Activated B cell treated with CpG ODN at 0.5 μM for 24 hours (primary cell): ENCODE measurements around the gene NF1. TPM values are rescaled to one million over a fixed set of nuclear protein-coding genes. Genes with fewer than 3 reads are reported as not detected.
"Not testable (repeated sequence)": the region's sequence is repeated elsewhere in the genome, so short reads cannot be mapped to it uniquely, and the experiment has no call there.

Experiments used
- ATAC-seq: fragments of 200-7000 bp; cut with Tn5 transposase; one replicate; pipeline ENCODE4 v1.10.0; 2021; ENCODE audit warnings: low read depth, mild to moderate bottlenecking, moderate library complexity
- CTCF ChIA-PET: fragments of 350-600 bp; sonication (Branson Sonifier 250); formaldehyde crosslinking; loops from one replicate; lab custom pipeline; 2021; ENCODE audit warnings: antibody characterized with exemption; lab: Charles Lee
- POLR2A ChIA-PET: fragments of 350-600 bp; sonication (Branson Sonifier 250); formaldehyde crosslinking; loops from one replicate; lab custom pipeline; 2021; ENCODE audit warnings: antibody characterized with exemption; lab: Charles Lee
- DNase-seq: peaks from one replicate; pipeline ENCODE4 v3.0.0; 2022
- H3K27ac Mint-ChIP-seq: one replicate; pipeline ENCODE4 v1.8.0; 2020; ENCODE audit warnings: mixed read lengths
- H3K27me3 Mint-ChIP-seq: one replicate; pipeline ENCODE4 v1.8.0; 2021; ENCODE audit warnings: mixed read lengths
- H3K36me3 Mint-ChIP-seq: one replicate; pipeline ENCODE4 v1.8.0; 2021; ENCODE audit warnings: low read depth, mixed read lengths
- H3K4me1 Mint-ChIP-seq: one replicate; pipeline ENCODE4 v1.8.0; 2021; ENCODE audit warnings: mixed read lengths
- H3K4me3 Mint-ChIP-seq: one replicate; pipeline ENCODE4 v1.8.0; 2020; ENCODE audit warnings: mild to moderate bottlenecking, mixed read lengths
- H3K9me3 Mint-ChIP-seq: one replicate; pipeline ENCODE4 v1.8.0; 2020; ENCODE audit warnings: mixed read lengths
- intact Hi-C: fragments of 100-400 bp; cut with micrococcal nuclease; formaldehyde crosslinking; loops from one replicate; pipeline ENCODE4 v1.15.1; 2024
- total RNA-seq: library from RNA; stranded (reverse); gene quantifications from 2 replicates; pipeline ENCODE4 v1.2.3, GENCODE V29; 2022
- TF ChIP-seq, protein P1 (sequence below): fragments of 200-600 bp; IDR thresholded peaks from one replicate; pipeline ENCODE4 v1.8.0; 2022; ENCODE audit warnings: antibody characterized with exemption, mild to moderate bottlenecking

Gene NF1
- total RNA-seq, 1 donor from 2014 or later, result 27.4 TPM

DNA sequence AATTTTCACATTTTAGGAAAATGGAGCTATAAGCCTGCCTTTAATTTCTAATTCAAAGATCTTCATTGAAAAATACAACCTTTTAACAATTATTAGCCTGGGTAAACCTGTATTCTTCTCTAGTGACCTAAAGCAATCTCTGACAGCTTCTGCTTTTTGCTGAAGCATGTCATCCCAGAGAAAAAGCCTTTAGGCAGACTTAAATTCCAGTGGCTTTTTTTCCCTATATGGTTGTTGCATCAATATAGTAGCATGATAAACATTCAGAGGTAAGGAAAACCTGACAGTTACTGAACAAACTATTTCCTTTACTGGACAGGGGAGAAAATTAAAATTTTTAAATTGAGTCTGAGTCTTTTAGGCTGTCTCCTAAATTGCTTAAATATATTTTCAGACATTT lies 234.4 kb downstream of the NF1 start:
- CTCF ChIA-PET, result no interaction called here
- no peak overlapping the region for H3K27ac Mint-ChIP-seq
- H3K4me1 Mint-ChIP-seq, result peaks cover 2% of the 10 kb centered on the region
- POLR2A ChIA-PET, result no interaction called here
- no peaks in the 10 kb centered on the region for H3K27me3 Mint-ChIP-seq
- no peak for DNase-seq
- intact Hi-C loops, result loop anchor here (10.0 kb wide), 1 partner anchor 64 kb away; no protein-coding TSS in a partner anchor
- no peak overlapping the region for H3K4me3 Mint-ChIP-seq
- no peak for ATAC-seq
- peaks cover 23% of the 10 kb centered on the region for H3K36me3 Mint-ChIP-seq
- no peaks in the 10 kb centered on the region for H3K9me3 Mint-ChIP-seq
- TF ChIP-seq, protein P1, sequence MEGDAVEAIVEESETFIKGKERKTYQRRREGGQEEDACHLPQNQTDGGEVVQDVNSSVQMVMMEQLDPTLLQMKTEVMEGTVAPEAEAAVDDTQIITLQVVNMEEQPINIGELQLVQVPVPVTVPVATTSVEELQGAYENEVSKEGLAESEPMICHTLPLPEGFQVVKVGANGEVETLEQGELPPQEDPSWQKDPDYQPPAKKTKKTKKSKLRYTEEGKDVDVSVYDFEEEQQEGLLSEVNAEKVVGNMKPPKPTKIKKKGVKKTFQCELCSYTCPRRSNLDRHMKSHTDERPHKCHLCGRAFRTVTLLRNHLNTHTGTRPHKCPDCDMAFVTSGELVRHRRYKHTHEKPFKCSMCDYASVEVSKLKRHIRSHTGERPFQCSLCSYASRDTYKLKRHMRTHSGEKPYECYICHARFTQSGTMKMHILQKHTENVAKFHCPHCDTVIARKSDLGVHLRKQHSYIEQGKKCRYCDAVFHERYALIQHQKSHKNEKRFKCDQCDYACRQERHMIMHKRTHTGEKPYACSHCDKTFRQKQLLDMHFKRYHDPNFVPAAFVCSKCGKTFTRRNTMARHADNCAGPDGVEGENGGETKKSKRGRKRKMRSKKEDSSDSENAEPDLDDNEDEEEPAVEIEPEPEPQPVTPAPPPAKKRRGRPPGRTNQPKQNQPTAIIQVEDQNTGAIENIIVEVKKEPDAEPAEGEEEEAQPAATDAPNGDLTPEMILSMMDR, result no peak

DNA sequence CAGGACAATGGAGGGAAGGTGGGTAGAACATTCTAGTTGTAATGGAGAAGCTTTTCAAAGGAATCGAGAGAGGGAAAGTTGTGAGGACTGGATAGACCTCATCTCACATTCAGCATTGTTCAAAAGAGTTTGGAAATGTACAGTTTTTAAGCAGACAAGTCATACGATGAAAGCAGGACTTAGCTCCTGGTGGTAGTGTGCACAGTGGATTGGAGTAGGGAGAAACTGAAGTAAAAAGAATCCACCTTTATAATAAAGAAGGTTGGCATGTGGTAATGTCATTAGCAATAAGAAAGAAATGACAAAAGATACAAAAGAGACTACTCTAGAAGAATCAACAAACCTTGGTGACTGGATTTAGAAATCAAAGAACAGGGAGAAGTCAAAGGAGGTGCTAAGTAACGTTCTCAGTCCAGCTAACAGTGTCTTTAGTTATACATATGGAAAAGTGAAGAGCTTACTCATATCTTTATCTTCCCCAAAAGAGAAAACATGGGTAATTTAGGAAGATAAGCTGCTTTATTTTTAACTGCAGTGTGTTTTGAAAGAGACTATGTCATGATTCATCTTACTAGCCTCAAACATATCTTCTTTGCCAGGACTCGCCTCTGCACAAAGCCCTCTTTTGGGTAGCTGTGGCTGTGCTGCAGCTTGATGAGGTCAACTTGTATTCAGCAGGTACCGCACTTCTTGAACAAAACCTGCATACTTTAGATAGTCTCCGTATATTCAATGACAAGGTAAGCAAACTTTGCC lies 245.3 kb downstream of the NF1 start:
- ATAC-seq, result no peak
- TF ChIP-seq, protein P1, result no peak

DNA sequence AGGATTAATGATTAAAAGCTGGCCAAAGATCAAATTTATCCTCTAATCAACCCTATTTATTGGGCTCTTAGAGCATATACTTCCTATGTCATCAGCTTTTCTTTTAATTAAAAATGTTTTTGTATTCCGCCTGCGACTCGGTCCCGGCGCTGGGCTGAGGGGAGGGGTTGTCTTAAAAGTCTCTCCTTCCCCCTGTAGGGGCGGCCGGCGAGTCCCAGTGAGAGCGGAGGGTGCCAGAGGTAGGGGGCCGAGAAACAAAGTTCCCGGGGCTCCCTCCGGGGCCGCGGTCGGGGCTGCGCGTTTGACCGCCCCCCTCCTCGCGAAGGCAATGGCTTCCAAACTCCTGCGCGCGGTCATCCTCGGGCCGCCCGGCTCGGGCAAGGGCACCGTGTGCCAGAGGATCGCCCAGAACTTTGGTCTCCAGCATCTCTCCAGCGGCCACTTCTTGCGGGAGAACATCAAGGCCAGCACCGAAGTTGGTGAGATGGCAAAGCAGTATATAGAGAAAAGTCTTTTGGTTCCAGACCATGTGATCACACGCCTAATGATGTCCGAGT lies 250.5 kb downstream of the NF1 start:
- H3K27me3 Mint-ChIP-seq, intact Hi-C loops, CTCF ChIA-PET, POLR2A ChIA-PET, H3K27ac Mint-ChIP-seq, H3K4me1 Mint-ChIP-seq, DNase-seq, H3K9me3 Mint-ChIP-seq, H3K4me3 Mint-ChIP-seq, ATAC-seq: not testable (repeated sequence)
- peaks cover 32% of the 10 kb centered on the region for H3K36me3 Mint-ChIP-seq

More for the DNA sequence above, 245.3 kb downstream of the NF1 start:
- Mint-ChIP-seq H3K27ac (no peak overlapping the region), H3K27me3 (no peaks in the 10 kb centered on the region), H3K9me3 (no peaks in the 10 kb centered on the region), H3K36me3 (peaks cover 26% of the 10 kb centered on the region), H3K4me1 (no peaks in the 10 kb centered on the region), H3K4me3 (no peak overlapping the region)
- no peak for DNase-seq
- intact Hi-C loops, result loop anchor here (5.0 kb wide), 1 partner anchor 33 kb away; no protein-coding TSS in a partner anchor
- ChIA-PET CTCF (interaction anchor here (0.5 to 1.6 kb wide), 2 partner anchors 74 to 86 kb away, joined by 3 to 6 read pairs; no protein-coding TSS in a partner anchor), POLR2A (interaction anchor here (0.6 kb wide), 1 partner anchor 36 kb away, joined by 3 read pairs; no protein-coding TSS in a partner anchor)

DNA sequence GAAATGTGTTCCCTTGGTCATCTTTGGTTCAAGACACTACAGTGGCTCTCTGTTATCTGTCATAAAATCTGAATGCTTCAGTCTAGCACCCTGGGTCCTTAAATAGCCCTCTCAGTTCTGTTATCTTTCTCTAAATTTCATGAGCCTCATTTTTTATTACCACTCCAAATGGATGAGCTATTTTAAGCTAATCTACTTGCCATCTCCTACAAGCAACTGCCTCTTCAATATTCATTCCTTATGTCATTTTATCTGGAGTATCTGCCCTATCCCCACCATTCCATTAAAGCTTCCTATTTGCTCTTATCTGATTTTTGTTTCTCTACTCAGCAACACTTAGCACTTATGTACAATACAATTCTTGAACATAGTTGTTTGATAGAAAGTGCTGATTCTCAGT lies 254.7 kb downstream of the NF1 start:
- Mint-ChIP-seq H3K36me3 (peaks cover 46% of the 10 kb centered on the region), H3K4me3 (no peak overlapping the region), H3K9me3 (no peaks in the 10 kb centered on the region), H3K4me1 (no peaks in the 10 kb centered on the region), H3K27ac (no peak overlapping the region), H3K27me3 (no peaks in the 10 kb centered on the region)
- no peak for ATAC-seq
- DNase-seq, result no peak
- ChIA-PET CTCF (no interaction called here), POLR2A (no interaction called here)
- intact Hi-C loops, result no loop called here
- TF ChIP-seq, protein P1, result no peak

DNA sequence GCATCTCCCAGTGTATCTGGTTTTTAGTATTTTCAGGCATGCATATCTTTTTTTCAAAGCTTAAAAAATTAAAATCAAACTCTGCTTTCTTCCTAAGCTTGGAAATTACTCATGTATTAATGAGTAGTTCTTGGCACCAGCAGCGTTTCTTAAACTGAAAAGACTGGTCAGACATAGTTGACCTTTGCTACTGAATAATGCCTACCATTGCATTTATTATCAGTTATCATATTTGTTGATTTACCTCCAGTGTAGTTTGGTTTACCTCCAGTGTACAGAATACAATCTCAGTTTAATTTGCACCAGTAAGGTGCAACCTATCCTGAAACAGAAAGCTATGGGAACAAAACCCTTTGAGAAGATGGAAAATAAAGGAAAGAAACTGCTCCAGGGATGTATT lies 261.2 kb downstream of the NF1 start:
- ChIA-PET CTCF (interaction anchor here (0.8 kb wide), 1 partner anchor 17 kb away, joined by 3 read pairs; no protein-coding TSS in a partner anchor), POLR2A (interaction anchor here (0.6 kb wide), 1 partner anchor 120 kb away, joined by 5 read pairs; no protein-coding TSS in a partner anchor)
- intact Hi-C loops, result no loop called here
- ATAC-seq (no peak), DNase-seq (no peak)
- Mint-ChIP-seq H3K4me3 (no peak overlapping the region), H3K27ac (no peak overlapping the region), H3K36me3 (peaks cover 70% of the 10 kb centered on the region), H3K4me1 (no peaks in the 10 kb centered on the region), H3K27me3 (no peaks in the 10 kb centered on the region), H3K9me3 (no peaks in the 10 kb centered on the region)
- TF ChIP-seq, protein P1, result no peak
